HepG2 (cell line): ENCODE data around the gene MTHFSD. TPM values are rescaled to one million over a fixed set of nuclear protein-coding genes. Genes with fewer than 3 reads are reported as not detected.

ENCODE experiments used
- ATAC-seq: fragments of 200-7000 bp; cut with Tn5 transposase; 3 replicates; pipeline ENCODE4 v1.9.1; 2020; ENCODE audit warnings: mild to moderate bottlenecking, moderate library complexity
- BruUV-seq: library from RNA; stranded (reverse); fragments of 400-500 nt; replicated peaks from 2 replicates; lab custom pipeline; 2021; lab: Mats Ljungman, UMichigan
- CTCF ChIA-PET: fragments of 300-600 bp; formaldehyde crosslinking; extraction: SDS; loops from one replicate; lab custom pipeline; 2021; ENCODE audit warnings: low total read pairs, inconsistent platforms, low intra/inter-chr PET ratio; lab: Yijun Ruan, JAX
- POLR2A ChIA-PET: fragments of 350-600 bp; sonication (Branson Sonifier 250); formaldehyde crosslinking; loops from one replicate; lab custom pipeline; 2020; ENCODE audit warnings: antibody characterized with exemption, inconsistent platforms; lab: Yijun Ruan, JAX
- DNase-seq: peaks from one replicate; pipeline ENCODE4 v3.0.0-alpha.2; 2015; ENCODE audit warnings: low spot score
- FAIRE-seq: peaks from 3 replicates; lab custom pipeline; 2011; peaks lifted over from hg19 to GRCh38; lab: Jason Lieb, UNC
- H2AFZ ChIP-seq: one replicate; pipeline ENCODE4 v1.6.1; 2011; ENCODE audit warnings: low read length, inconsistent platforms
- H3K27ac ChIP-seq: fragments of 300-600 bp; 3 replicates; pipeline ENCODE4 v1.8.0; 2011; ENCODE audit warnings: mixed run types, mild to moderate bottlenecking, mixed read lengths, low read length, inconsistent platforms; ENCODE audit not compliant: insufficient read depth; ENCODE audit errors: extremely low read length
- H3K27me3 ChIP-seq, 2 experiments: fragments of 200-600 bp in 1 of 2; 2 replicates in 1 of 2; 3 replicates in 1 of 2; pipeline versions ENCODE4 v1.6.0 to v1.8.0; 2011; ENCODE audit warnings: low read length in 2 of 2, mild to moderate bottlenecking in 2 of 2, moderate library complexity in 2 of 2, inconsistent platforms in 1 of 2; ENCODE audit not compliant: insufficient read depth in 2 of 2, control insufficient read depth in 1 of 2
- H3K36me3 ChIP-seq, 2 experiments: fragments of 200-600 bp in 1 of 2; replicated peaks in 1 of 2; 2 replicates in 1 of 2; 3 replicates in 1 of 2; pipeline versions ENCODE4 v1.5.1 to v1.8.0; 2011; ENCODE audit warnings: low read length in 2 of 2, inconsistent platforms in 1 of 2; ENCODE audit not compliant: insufficient read depth in 2 of 2, control insufficient read depth in 1 of 2
- H3K4me1 ChIP-seq: 2 replicates; pipeline ENCODE4 v1.5.1; 2012; ENCODE audit warnings: low read length, inconsistent platforms; ENCODE audit not compliant: insufficient read depth
- H3K4me2 ChIP-seq: 2 replicates; pipeline ENCODE4 v1.6.0; 2011; ENCODE audit warnings: low read depth, low read length, inconsistent platforms
- H3K4me3 ChIP-seq, 3 experiments: fragments of 200-600 bp in 1 of 3; sonication (generic), shearing (Covaris generic) in 1 of 3; replicated peaks in 1 of 3; 2 replicates each; pipeline ENCODE4 v1.5.1; 2011 to 2016; ENCODE audit warnings: low read length in 3 of 3, inconsistent platforms in 2 of 3, low read depth in 2 of 3, mild to moderate bottlenecking in 2 of 3, control low read depth in 1 of 3, mixed read lengths in 1 of 3; ENCODE audit not compliant: insufficient read depth in 1 of 3
- H3K79me2 ChIP-seq: one replicate; pipeline ENCODE4 v1.6.1; 2011; ENCODE audit warnings: low read length, inconsistent platforms; ENCODE audit not compliant: insufficient read depth
- H3K9ac ChIP-seq: 2 replicates; pipeline ENCODE4 v1.6.0; 2011; ENCODE audit warnings: mild to moderate bottlenecking, low read depth, low read length, inconsistent platforms; ENCODE audit not compliant: insufficient read depth
- H3K9me3 ChIP-seq: 2 replicates; pipeline ENCODE4 v1.5.1; 2012; ENCODE audit warnings: mild to moderate bottlenecking, low read length
- H4K20me1 ChIP-seq: 2 replicates; pipeline ENCODE4 v1.6.0; 2011; ENCODE audit warnings: inconsistent platforms, mild to moderate bottlenecking, low read length, moderate library complexity; ENCODE audit not compliant: insufficient read depth
- ATM ChIP-seq: fragments of 450-650 bp; IDR thresholded peaks from 2 replicates; pipeline ENCODE4 v1.7.1; 2017; ENCODE audit warnings: mild to moderate bottlenecking, borderline replicate concordance
- NCOR1 ChIP-seq: fragments of 200-600 bp; sonication (generic); IDR thresholded peaks from 2 replicates; pipeline ENCODE4 v1.7.0; 2017; ENCODE audit warnings: antibody characterized with exemption, low read length, borderline replicate concordance
- NR2F1 ChIP-seq, 2 experiments: fragments of 450-650 bp in 1 of 2; formaldehyde crosslinking in 1 of 2; IDR thresholded peaks; 2 replicates each; pipeline versions ENCODE4 v1.5.0 to v1.6.1; 2016 to 2020; ENCODE audit warnings: mild to moderate bottlenecking in 1 of 2, missing compliant biosample characterization in 1 of 2, missing genetic modification reagents in 1 of 2, moderate library complexity in 1 of 2
- RBFOX2 ChIP-seq: fragments of 200-400 bp; formaldehyde crosslinking; IDR thresholded peaks from 2 replicates; pipeline ENCODE4 v1.6.1; 2017; ENCODE audit warnings: low read depth, mild to moderate bottlenecking, low read length
- REST ChIP-seq, 2 experiments: IDR thresholded peaks; 2 replicates each; pipeline ENCODE4 v1.6.1; 2011 to 2012; ENCODE audit warnings: low read length in 2 of 2, borderline replicate concordance in 1 of 2, low read depth in 1 of 2, mild to moderate bottlenecking in 1 of 2, moderate library complexity in 1 of 2
- SRY ChIP-seq: sonication (generic); formaldehyde crosslinking; IDR thresholded peaks from 2 replicates; pipeline ENCODE4 v1.8.0; 2022; ENCODE audit warnings: mild to moderate bottlenecking, missing genetic modification reagents
- ZBTB3 ChIP-seq: sonication (generic); formaldehyde crosslinking; IDR thresholded peaks from 2 replicates; pipeline ENCODE4 v1.4.0; 2020; ENCODE audit warnings: low read depth, mild to moderate bottlenecking, moderate library complexity, missing genetic modification reagents, borderline replicate concordance
- ZBTB8A ChIP-seq: sonication (generic); formaldehyde crosslinking; IDR thresholded peaks from 2 replicates; pipeline ENCODE4 v1.4.0; 2020; ENCODE audit warnings: mild to moderate bottlenecking, low read depth, missing genetic modification reagents, borderline replicate concordance
- ZNF121 ChIP-seq: sonication (generic); formaldehyde crosslinking; IDR thresholded peaks from 2 replicates; pipeline ENCODE4 v1.5.0; 2020; ENCODE audit warnings: mild to moderate bottlenecking, missing genetic modification reagents
- ZNF510 ChIP-seq: sonication (generic); formaldehyde crosslinking; IDR thresholded peaks from 2 replicates; pipeline ENCODE4 v1.4.0; 2020; ENCODE audit warnings: low read depth, mild to moderate bottlenecking, missing genetic modification reagents
- ZNF709 ChIP-seq: sonication (generic); formaldehyde crosslinking; IDR thresholded peaks from 2 replicates; pipeline ENCODE4 v1.5.0; 2020; ENCODE audit warnings: mild to moderate bottlenecking, missing genetic modification reagents
- ZNF766 ChIP-seq: sonication (generic); formaldehyde crosslinking; IDR thresholded peaks from 2 replicates; pipeline ENCODE4 v1.5.0; 2020; ENCODE audit warnings: missing genetic modification reagents, borderline replicate concordance
- ZNF776 ChIP-seq: sonication (generic); formaldehyde crosslinking; IDR thresholded peaks from 2 replicates; pipeline ENCODE4 v1.4.0; 2020; ENCODE audit warnings: mild to moderate bottlenecking, missing genetic modification reagents
- WGBS: methylation state at CpG from one replicate; pipeline ENCODE4 v1.1.6; 2017; ENCODE audit warnings: low lambda C conversion rate; 5-methylcytosine and 5-hydroxymethylcytosine counted together
- in situ Hi-C: cut with HindIII; loops from 2 replicates; pipeline ENCODE4 v1.10.0; 2017; ENCODE audit warnings: low pct_unique_long_range_greater_than_20kb; ENCODE audit not compliant: extremely low pct_ligation_motif_present
- intact Hi-C: fragments of 100-400 bp; cut with micrococcal nuclease; formaldehyde crosslinking; loops from one replicate; pipeline ENCODE4 v1.10.0; 2022; ENCODE audit not compliant: unreplicated experiment
- polyA plus RNA-seq, 8 experiments: library from polyadenylated mRNA; depleted of rRNA in 3 of 8; stranded (reverse) in 7 of 8; unstranded in 1 of 8; fragments of >200 nt; fragmentation: Illumina TruSeq in 4 of 8; extraction: Trizol in 4 of 8; gene quantifications; 2 replicates each; pipeline versions ENCODE4 v1.2.1 to v1.2.3, GENCODE V29; 2011 to 2016; ENCODE audit warnings: low read depth in 4 of 8, missing spikeins in 1 of 8, mixed read lengths in 1 of 8; ENCODE audit not compliant: insufficient read depth in 1 of 8
- total RNA-seq, 5 experiments: library from RNA; depleted of rRNA; stranded (reverse); fragments of >200 nt; fragmentation: Illumina TruSeq; extraction: Trizol; gene quantifications; 2 replicates each; pipeline ENCODE4 v1.2.3, GENCODE V29; 2016; ENCODE audit warnings: low read depth in 1 of 5

MTHFSD gene
- total and polyA plus RNA-seq, 2 of the 13 experiments (the other 11 are each of a cell fraction or from before 2014, with no cell fraction given): 14.2 to 16.3 TPM

GRCh38 chr16:86549076-86549892, 5.8 kb downstream of the MTHFSD start:
- Histone ChIP-seq H3K36me3 (peaks cover 18 to 61% of the 10 kb centered on the region in 2 experiments), H3K4me2 (no peak overlapping the region), H2AFZ (no peak overlapping the region), H4K20me1 (no peaks in the 10 kb centered on the region), H3K27ac (no peak overlapping the region), H3K9ac (no peak overlapping the region), H3K4me3 (no peak overlapping the region), H3K27me3 (no peaks in the 10 kb centered on the region), H3K79me2 (peaks cover 4% of the 10 kb centered on the region), H3K9me3 (no peaks in the 10 kb centered on the region), H3K4me1 (peaks cover 4% of the 10 kb centered on the region)
- in situ Hi-C loops: no loop called here
- no TSS peak for BruUV-seq
- ChIA-PET CTCF (no interaction called here), POLR2A (no interaction called here)
- DNase-seq (no peak), ATAC-seq (no peak), FAIRE-seq (no peak)
- 82% methylated on average over 7 of the region's 8 CpGs for WGBS
- TF ChIP-seq ZNF766 (CRISPR knock-in tag) (no peak), REST (IDR thresholded peaks at IDR 0.05; ENCODE audit: borderline replicate concordance in 1 of 2, low read depth in 1 of 2, low read length in 2 of 2) (no peak), ZBTB8A (no peak), ZNF510 (CRISPR knock-in tag) (no peak), RBFOX2 (no peak), NCOR1 (no peak), SRY (CRISPR knock-in tag) (no peak), ATM (no peak), NR2F1 (CRISPR knock-in tag; IDR thresholded peaks at IDR 0.05) (no peak), ZBTB3 (no peak), ZNF776 (CRISPR knock-in tag) (no peak), ZNF709 (CRISPR knock-in tag) (no peak), ZNF121 (CRISPR knock-in tag) (no peak)
- intact Hi-C loops: no loop called here
